Loucy (cell line): ENCODE measurements around the gene CLDN5.
A peak's percentile ranks its signal among the peaks of the same experiment; 100 is the strongest.

Source experiments
- H2AFZ ChIP-seq: fragments of 200-600 bp; sonication (generic); 2 replicates; pipeline ENCODE4 v1.6.0; 2016; ENCODE audit warnings: antibody characterized with exemption, mild to moderate bottlenecking, low read length, moderate library complexity
- H3F3A ChIP-seq: fragments of 200-600 bp; 2 replicates; pipeline ENCODE4 v1.6.0; 2016; ENCODE audit warnings: antibody characterized with exemption, low read depth, mild to moderate bottlenecking
- H3K27me3 ChIP-seq: fragments of 200-600 bp; sonication (generic); 2 replicates; pipeline ENCODE4 v1.6.1; 2014; ENCODE audit warnings: low read length, mild to moderate bottlenecking; ENCODE audit not compliant: insufficient read depth, poor library complexity, severe bottlenecking
- H3K36me3 ChIP-seq: fragments of 200-600 bp; sonication (generic); 2 replicates; pipeline ENCODE4 v1.6.1; 2016; ENCODE audit warnings: low read length; ENCODE audit not compliant: insufficient read depth
- H3K4me1 ChIP-seq: fragments of 200-600 bp; sonication (generic); 2 replicates; pipeline ENCODE4 v1.5.1; 2014; ENCODE audit warnings: low read length, mild to moderate bottlenecking; ENCODE audit not compliant: insufficient read depth, poor library complexity, severe bottlenecking
- H3K4me2 ChIP-seq: fragments of 200-600 bp; sonication (generic); 2 replicates; pipeline ENCODE4 v1.6.0; 2014; ENCODE audit warnings: antibody characterized with exemption, low read length, low read depth, mild to moderate bottlenecking; ENCODE audit not compliant: poor library complexity, severe bottlenecking
- H3K4me3 ChIP-seq: fragments of 200-600 bp; sonication (generic); 2 replicates; pipeline ENCODE4 v1.5.1; 2014; ENCODE audit warnings: low read length, mild to moderate bottlenecking, mixed read lengths; ENCODE audit not compliant: poor library complexity, severe bottlenecking
- H3K79me2 ChIP-seq: fragments of 200-600 bp; sonication (generic); 2 replicates; pipeline ENCODE4 v1.6.1; 2014; ENCODE audit warnings: low read length; ENCODE audit not compliant: insufficient read depth
- H3K9ac ChIP-seq: fragments of 200-600 bp; sonication (generic); 2 replicates; pipeline ENCODE4 v1.6.0; 2014; ENCODE audit warnings: mild to moderate bottlenecking, low read depth, low read length, moderate library complexity; ENCODE audit not compliant: poor library complexity, severe bottlenecking
- H3K9me2 ChIP-seq: fragments of 200-600 bp; sonication (generic); replicated peaks from 2 replicates; pipeline ENCODE4 v1.6.1; 2016; ENCODE audit warnings: low read depth, low read length, mixed read lengths
- H3K9me3 ChIP-seq: fragments of 200-600 bp; sonication (generic); 2 replicates; pipeline ENCODE4 v1.6.1; 2014; ENCODE audit warnings: mild to moderate bottlenecking, antibody characterized with exemption, low read length, low read depth; ENCODE audit not compliant: insufficient read depth
- H4K20me1 ChIP-seq: fragments of 200-600 bp; sonication (generic); 2 replicates; pipeline ENCODE4 v1.6.0; 2014; ENCODE audit warnings: antibody characterized with exemption, low read length, mild to moderate bottlenecking; ENCODE audit not compliant: insufficient read depth, poor library complexity, severe bottlenecking
- EZH2phosphoT487 ChIP-seq: fragments of 200-600 bp; IDR thresholded peaks from 2 replicates; pipeline ENCODE4 v1.6.1; 2018; ENCODE audit warnings: antibody characterized with exemption, mild to moderate bottlenecking, moderate library complexity, borderline replicate concordance
- TF ChIP-seq, protein P1 (sequence below): fragments of 200-600 bp; sonication (generic); conservative IDR thresholded peaks from 2 replicates; pipeline ENCODE4 v1.5.1; 2014; ENCODE audit warnings: mild to moderate bottlenecking, antibody characterized with exemption, low read length

Gene CLDN5

DNA sequence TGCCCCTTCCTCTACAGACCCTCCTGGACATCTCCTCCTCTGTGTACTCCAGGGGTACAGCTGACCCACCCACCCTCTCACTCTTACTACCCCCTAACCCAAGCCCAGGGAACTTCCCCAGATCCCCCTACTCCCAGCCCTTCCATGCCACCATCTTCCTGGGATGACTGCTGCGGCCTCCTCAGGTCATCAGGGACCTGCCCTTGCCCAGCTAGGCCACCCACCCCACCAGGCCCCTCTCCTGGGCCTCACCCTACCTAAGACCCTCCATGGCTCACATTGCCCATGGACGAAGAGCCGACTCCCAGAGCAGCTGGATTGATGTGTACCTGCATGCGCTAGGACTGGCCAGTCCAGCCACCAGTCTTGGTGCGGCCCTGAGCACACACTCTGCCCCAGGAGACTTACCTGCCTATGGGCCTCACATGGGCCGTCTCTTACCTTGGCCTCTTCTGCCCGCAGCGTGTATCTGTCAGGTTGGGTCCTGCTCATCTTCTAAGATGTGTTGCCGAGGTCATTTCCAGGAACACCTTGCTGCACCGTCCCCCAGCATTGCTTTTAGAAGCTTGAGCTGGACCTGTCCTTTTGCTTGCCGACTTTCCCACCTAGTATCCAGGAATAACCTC lies 2.0 kb upstream of the CLDN5 start:
- no peaks in the 10 kb centered on the region for H3F3A ChIP-seq
- peak overlapping the region; percentile 79 for H3K4me3 ChIP-seq
- peak overlapping the region; percentile 72 for H3K4me2 ChIP-seq
- no peaks in the 10 kb centered on the region for H3K36me3 ChIP-seq
- no peaks in the 10 kb centered on the region for H3K9me3 ChIP-seq
- TF ChIP-seq, protein P1, sequence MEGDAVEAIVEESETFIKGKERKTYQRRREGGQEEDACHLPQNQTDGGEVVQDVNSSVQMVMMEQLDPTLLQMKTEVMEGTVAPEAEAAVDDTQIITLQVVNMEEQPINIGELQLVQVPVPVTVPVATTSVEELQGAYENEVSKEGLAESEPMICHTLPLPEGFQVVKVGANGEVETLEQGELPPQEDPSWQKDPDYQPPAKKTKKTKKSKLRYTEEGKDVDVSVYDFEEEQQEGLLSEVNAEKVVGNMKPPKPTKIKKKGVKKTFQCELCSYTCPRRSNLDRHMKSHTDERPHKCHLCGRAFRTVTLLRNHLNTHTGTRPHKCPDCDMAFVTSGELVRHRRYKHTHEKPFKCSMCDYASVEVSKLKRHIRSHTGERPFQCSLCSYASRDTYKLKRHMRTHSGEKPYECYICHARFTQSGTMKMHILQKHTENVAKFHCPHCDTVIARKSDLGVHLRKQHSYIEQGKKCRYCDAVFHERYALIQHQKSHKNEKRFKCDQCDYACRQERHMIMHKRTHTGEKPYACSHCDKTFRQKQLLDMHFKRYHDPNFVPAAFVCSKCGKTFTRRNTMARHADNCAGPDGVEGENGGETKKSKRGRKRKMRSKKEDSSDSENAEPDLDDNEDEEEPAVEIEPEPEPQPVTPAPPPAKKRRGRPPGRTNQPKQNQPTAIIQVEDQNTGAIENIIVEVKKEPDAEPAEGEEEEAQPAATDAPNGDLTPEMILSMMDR, result no peak
- H2AFZ ChIP-seq, result no peak overlapping the region
- H3K4me1 ChIP-seq, result peaks cover 43% of the 10 kb centered on the region
- peaks cover 43% of the 10 kb centered on the region for H3K79me2 ChIP-seq
- peak overlapping the region; percentile 96 for H3K9ac ChIP-seq
- H3K9me2 ChIP-seq, result no peaks in the 10 kb centered on the region
- peaks cover 13% of the 10 kb centered on the region for H3K27me3 ChIP-seq
- H4K20me1 ChIP-seq, result peaks cover 29% of the 10 kb centered on the region

DNA sequence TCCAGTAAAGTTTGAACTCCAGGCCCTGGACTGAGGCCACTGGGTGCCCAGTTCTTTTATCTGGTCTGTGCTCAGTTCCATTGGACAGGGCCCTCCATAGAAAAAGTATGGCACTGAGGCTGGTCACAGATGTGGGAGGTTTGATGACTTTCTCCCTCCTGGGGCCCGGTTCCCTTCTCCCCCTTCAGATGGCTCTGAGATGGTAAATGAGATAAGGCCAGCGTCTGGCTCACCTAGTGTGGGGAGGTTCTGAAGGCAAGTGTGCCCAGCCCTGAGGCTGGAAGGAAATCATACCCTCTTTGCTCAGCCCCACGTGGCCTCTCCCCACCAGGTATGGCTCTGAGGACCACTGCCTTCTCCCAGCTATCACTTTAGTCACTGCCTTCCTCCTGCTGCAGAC lies 1.5 kb upstream of the CLDN5 start:
- peak overlapping the region; percentile 79 for H3K4me3 ChIP-seq
- peak overlapping the region; percentile 72 for H3K4me2 ChIP-seq
- no peak for TF ChIP-seq EZH2phosphoT487
- TF ChIP-seq, protein P1, result no peak
- H3K27me3 ChIP-seq, result peaks cover 13% of the 10 kb centered on the region
- H2AFZ ChIP-seq, result no peak overlapping the region
- peaks cover 48% of the 10 kb centered on the region for H3K79me2 ChIP-seq
- H3K4me1 ChIP-seq, result peaks cover 43% of the 10 kb centered on the region
- H4K20me1 ChIP-seq, result peaks cover 34% of the 10 kb centered on the region
- no peaks in the 10 kb centered on the region for H3K9me2 ChIP-seq
- H3K9me3 ChIP-seq, result no peaks in the 10 kb centered on the region
- 0 out of 2 replicates have a peak, but pooled peaks cover 1% of the 10 kb centered on the region for H3F3A ChIP-seq
- no peaks in the 10 kb centered on the region for H3K36me3 ChIP-seq
- peak overlapping the region; percentile 96 for H3K9ac ChIP-seq

DNA sequence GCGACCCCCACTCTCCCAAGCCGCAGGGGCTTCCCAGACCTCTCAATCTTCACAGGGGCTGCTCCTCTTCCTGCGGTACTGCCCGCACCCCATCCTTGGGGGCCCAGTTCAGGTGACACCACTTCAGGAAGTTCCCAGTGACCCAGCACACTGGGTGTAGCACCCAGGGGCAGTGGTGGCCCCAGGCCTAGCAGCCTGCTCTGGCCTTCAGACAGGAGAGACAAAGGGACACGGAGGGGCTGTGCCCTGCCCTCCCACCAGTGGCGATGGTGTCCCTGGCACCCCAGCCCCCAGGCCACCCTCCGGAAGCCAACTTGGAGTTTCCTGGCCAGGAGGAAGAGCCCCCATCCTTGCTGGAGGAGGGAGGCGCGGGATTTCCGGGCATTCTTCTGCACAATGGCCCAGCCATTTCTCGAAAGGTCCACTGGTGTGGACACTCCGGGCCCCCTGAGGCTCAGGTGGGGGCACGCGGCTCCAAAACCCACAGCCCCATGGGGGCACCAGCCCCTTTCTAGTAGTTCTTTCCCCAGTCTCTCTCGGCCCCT lies 978 bp upstream of the CLDN5 start:
- peaks cover 53% of the 10 kb centered on the region for H3K79me2 ChIP-seq
- TF ChIP-seq, protein P1, result no peak
- TF ChIP-seq EZH2phosphoT487, result no peak
- peaks cover 13% of the 10 kb centered on the region for H3K27me3 ChIP-seq
- no peaks in the 10 kb centered on the region for H3K9me2 ChIP-seq
- peaks cover 38% of the 10 kb centered on the region for H4K20me1 ChIP-seq
- H3K36me3 ChIP-seq, result no peaks in the 10 kb centered on the region
- peak overlapping the region; percentile 79 for H3K4me3 ChIP-seq
- peaks cover 45% of the 10 kb centered on the region for H3K4me1 ChIP-seq
- peak overlapping the region; percentile 72 for H3K4me2 ChIP-seq
- no peaks in the 10 kb centered on the region for H3K9me3 ChIP-seq
- 0 out of 2 replicates have a peak, but pooled peaks cover 4% of the 10 kb centered on the region for H3F3A ChIP-seq
- peak overlapping the region; percentile 96 for H3K9ac ChIP-seq
- H2AFZ ChIP-seq, result no peak overlapping the region
